HG03066 (cell line): Measurements from ENCODE around the gene CEP104.

Experiments
- ATAC-seq: cut with Tn5 transposase; IDR thresholded peaks from one replicate; pipeline ENCODE4 v1.9.1; 2021; ENCODE audit warnings: low read depth; ENCODE audit not compliant: unreplicated experiment

Gene CEP104

GRCh38 chr1:3768811-3769390, 88.1 kb downstream of the CEP104 start:
- no peak for ATAC-seq

DNA sequence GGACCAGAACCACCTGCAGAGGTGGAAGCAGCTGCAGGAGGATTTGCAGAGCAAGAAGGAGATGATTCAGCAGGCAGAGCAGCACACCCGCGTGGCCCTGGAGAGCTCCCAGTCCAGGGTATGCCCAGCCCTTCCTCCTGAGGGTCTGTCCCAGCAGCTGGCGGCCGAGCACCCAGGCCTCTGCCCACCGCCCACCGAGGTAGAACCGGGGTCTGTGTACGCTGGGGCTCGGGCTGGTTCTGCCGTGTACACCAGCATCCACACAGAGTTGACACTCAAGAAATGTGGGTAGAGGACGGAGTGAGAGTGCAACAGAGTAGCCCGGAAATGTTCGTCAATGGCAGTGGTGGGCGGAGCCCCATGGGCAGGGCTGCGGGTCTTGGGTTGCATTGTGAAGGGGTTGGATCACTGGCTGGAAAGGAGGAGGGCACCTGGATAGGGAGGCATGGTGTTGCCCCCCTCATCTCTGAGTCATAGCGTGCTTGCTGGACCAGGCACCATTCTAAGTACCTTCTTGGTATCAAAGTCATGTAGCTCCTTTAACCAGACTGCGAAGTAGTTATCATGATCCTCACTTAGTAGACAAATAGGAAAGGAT, 89.6 kb downstream of the CEP104 start:
- no peak for ATAC-seq

DNA sequence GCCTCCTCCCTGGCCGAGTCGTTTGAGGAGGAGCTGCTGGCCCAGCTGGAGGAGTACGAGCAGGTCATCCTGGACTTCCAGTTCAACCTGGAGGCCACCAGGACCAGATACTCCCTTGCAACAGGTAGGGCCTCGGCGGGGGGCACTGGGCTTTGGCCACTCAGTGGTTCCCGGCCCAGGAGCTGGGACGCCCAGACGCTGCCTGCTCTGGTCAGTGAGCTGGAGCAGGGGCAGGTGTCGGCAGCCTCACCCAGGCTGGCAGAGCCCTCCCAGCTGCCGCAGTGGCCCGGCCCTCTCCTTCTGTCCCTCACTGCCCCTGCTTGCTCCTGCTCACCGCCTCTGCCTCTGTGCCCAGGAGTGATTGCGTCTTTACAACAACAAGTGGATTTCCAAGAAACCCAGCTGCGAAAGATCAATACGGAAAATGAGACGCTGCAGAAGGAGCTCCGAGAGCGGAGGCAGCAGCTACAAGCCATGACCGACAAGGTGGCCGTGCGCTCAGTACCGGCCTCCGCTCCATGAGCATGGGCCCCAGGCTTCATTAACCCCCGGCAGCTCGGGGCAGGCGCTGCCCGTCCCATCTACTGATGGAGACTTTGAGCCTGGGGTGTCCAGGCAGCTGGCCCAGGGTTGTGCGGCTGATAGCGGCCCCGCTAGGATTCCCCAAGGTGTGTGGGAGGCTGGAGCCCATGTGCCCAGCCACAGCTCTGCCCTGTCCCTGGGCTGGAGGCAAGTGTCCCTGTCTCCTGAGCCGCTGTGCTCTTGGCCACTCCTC, 93.5 kb downstream of the CEP104 start:
- no peak for ATAC-seq

DNA sequence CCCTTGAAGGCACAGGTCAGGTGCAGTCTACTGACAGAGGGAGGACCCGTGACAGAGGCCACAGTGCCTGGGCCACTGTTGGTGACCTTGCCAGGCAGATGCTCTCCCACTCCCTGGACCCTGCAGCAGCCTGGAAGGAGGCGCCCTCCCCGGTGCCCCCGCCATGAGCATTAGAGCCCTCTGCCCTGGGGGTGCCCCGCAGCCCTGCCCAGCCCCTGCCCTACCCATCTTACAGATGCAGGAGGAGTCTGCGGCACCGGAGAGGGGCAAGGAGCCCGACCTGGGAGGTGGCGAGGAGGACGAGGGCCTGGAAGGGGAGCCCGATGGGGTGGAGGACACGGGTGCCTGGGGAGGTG, 94.2 kb downstream of the CEP104 start:
- ATAC-seq, result no peak

DNA sequence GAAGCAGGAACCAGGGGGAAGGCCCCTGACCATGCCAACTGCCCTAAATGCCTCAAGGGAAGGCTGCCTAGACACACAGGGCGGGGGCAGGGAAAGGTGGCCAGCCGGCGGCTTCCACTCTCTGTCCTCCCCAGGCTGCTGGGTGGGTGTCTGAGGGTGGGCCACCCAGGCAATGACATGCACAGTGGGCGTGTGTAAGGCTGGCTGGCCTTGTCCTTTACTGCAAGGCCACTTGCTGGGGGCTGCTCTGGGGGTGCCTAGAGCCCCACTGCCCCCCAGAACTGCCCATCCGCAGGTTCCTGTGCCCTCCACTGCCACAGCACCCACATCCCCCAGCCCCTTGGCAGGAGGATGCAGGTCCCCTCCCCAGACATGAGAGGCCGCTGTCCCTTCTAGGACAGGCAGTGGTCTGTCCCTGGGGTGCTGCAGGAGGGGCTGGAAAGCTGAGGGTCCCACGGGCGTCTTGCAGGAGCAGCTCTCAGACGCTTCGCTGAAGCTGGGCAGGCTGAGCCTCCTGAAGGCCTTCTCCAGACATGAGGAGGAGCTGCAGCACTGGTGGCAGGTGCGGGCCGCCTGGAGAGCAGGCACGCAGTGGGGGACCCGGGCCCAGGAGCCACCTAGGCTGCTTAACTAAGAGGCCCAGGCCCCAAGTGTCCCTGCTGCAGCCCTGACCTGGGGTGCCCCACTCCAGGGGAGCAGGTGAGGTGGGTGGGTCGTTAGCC, 94.7 kb downstream of the CEP104 start:
- no peak for ATAC-seq
